Right lobe of liver (tissue), 6 donors: ENCODE measurements around the gene TAS1R3. TPM values are rescaled to one million over a fixed set of nuclear protein-coding genes. Genes with fewer than 3 reads are reported as not detected.

ENCODE experiments used
- ATAC-seq, 4 donors: fragments of 200-7000 bp; cut with Tn5 transposase; one replicate each; pipeline ENCODE4 v1.9.1; 2020; ENCODE audit warnings: mild to moderate bottlenecking in 4 of 4, moderate library complexity in 4 of 4
- DNase-seq, 3 donors: peaks; one replicate each; pipeline ENCODE4 v3.0.0-alpha.2; 2020
- H3K27ac ChIP-seq, 3 donors: fragments of 200-600 bp; one replicate each; pipeline ENCODE4 v1.8.0; 2022
- H3K27me3 ChIP-seq, 2 donors: fragments of 200-600 bp; one replicate each; pipeline ENCODE4 v1.8.0; 2022
- H3K36me3 ChIP-seq, 4 donors: fragments of 200-600 bp; sonication (generic) in 1 of 4; one replicate each; pipeline versions ENCODE4 v1.5.1 to v1.8.0; 2017 to 2022; ENCODE audit warnings: control low read depth in 1 of 4
- H3K4me1 ChIP-seq, 4 donors: fragments of 200-600 bp; sonication (generic) in 1 of 4; one replicate each; pipeline versions ENCODE4 v1.5.1 to v1.8.0; 2017 to 2022; ENCODE audit warnings: control low read depth in 1 of 4
- H3K4me3 ChIP-seq, 3 donors: fragments of 200-600 bp; one replicate each; pipeline ENCODE4 v1.8.0; 2022
- H3K9me3 ChIP-seq, 4 donors: fragments of 200-600 bp; sonication (generic) in 1 of 4; one replicate each; pipeline versions ENCODE4 v1.5.1 to v1.8.0; 2017 to 2022; ENCODE audit warnings: control low read depth in 1 of 4
- CTCF ChIP-seq, 4 donors: fragments of 200-600 bp in 3 of 4; fragments of 450-650 bp in 1 of 4; IDR thresholded peaks; one replicate each; pipeline versions ENCODE4 v1.5.1 to v1.8.0; 2016 to 2022; ENCODE audit warnings: antibody characterized with exemption in 4 of 4, mild to moderate bottlenecking in 2 of 4
- POLR2A ChIP-seq: fragments of 450-650 bp; IDR thresholded peaks from one replicate; pipeline ENCODE4 v1.6.1; 2017; ENCODE audit warnings: antibody characterized with exemption, mild to moderate bottlenecking
- WGBS: methylation state at CpG from one replicate; pipeline ENCODE4 v1.1.6; 2018; ENCODE audit warnings: low coverage, low lambda C conversion rate; ENCODE audit not compliant: insufficient coverage; ENCODE audit errors: missing lambda C conversion rate; 5-methylcytosine and 5-hydroxymethylcytosine counted together
- intact Hi-C, 2 donors: fragments of 100-400 bp; cut with DNase I; formaldehyde crosslinking; loops; one replicate each; pipeline versions ENCODE4 v1.11.2 to v1.14.1; 2022
- total RNA-seq, 6 experiments: library from RNA; depleted of rRNA in 2 of 6; stranded (reverse); fragments of >200 nt in 2 of 6; fragmentation: NEBNext Ultra II Directional in 3 of 6; extraction: Animal tissue kit (Norgen Biotek cat#: 25700) in 3 of 6; gene quantifications; one replicate each; pipeline versions ENCODE4 v1.1.0 to v1.2.4, GENCODE V29; 2016 to 2023
- donor health status: DM: no; HTN: yes; CAD: no.
- donor health status: DM: no; HTN: no; CAD: no.
- donor health status: DM: no; HTN: no; CAD: no.
- donor health status: DM: no; HTN: yes; CAD: no.
- donor health status: DM: no; HTN: yes; CAD: no.

Gene TAS1R3
- total RNA-seq, 6 experiments from 2014 or later: 0.10 to 2.7 (median 0.33) TPM

GRCh38 chr1:1359308-1359663 is 28.2 kb downstream of the TAS1R3 start:
- Histone ChIP-seq H3K4me1 (no peaks in the 10 kb centered on the region), H3K9me3 (no peaks in the 10 kb centered on the region), H3K27me3 (peaks cover 0 to 4% of the 10 kb centered on the region in 2 donors), H3K4me3 (no peak overlapping the region), H3K27ac (no peak overlapping the region), H3K36me3 (no peaks in the 10 kb centered on the region)
- ATAC-seq (no peak), DNase-seq (no peak)
- intact Hi-C loops: no loop called here
- TF ChIP-seq POLR2A: no peak
- no peak for TF ChIP-seq CTCF (IDR thresholded peaks at IDR 0.05)
- WGBS: 48% methylated on average over 4 of the region's 6 CpGs

GRCh38 chr1:1359664-1360468 is 28.8 kb downstream of the TAS1R3 start:
- ATAC-seq (no peak), DNase-seq (no peak)
- H3K4me1 ChIP-seq: no peaks in the 10 kb centered on the region
- H3K36me3 ChIP-seq: no peaks in the 10 kb centered on the region
- no peak overlapping the region for H3K27ac ChIP-seq
- no peak for TF ChIP-seq CTCF (IDR thresholded peaks at IDR 0.05)
- no peak for TF ChIP-seq POLR2A
- no peak overlapping the region for H3K4me3 ChIP-seq
- H3K27me3 ChIP-seq: no peaks in the 10 kb centered on the region
- 53% methylated on average over 6 of the region's 28 CpGs for WGBS
- intact Hi-C loops: no loop called here
- no peaks in the 10 kb centered on the region for H3K9me3 ChIP-seq

GRCh38 chr1:1360506-1361169 is 29.6 kb downstream of the TAS1R3 start:
- 88% methylated on average over 12 of the region's 20 CpGs for whole genome bisulfite sequencing
- DNase-seq (no peak), ATAC-seq (peak in 1 of 4 donors; percentile 11)
- no peaks in the 10 kb centered on the region for H3K9me3 ChIP-seq
- intact Hi-C loops: no loop called here
- H3K4me1 ChIP-seq: no peaks in the 10 kb centered on the region
- H3K27ac ChIP-seq: no peak overlapping the region
- no peak overlapping the region for H3K4me3 ChIP-seq
- TF ChIP-seq CTCF (IDR thresholded peaks at IDR 0.05) (no peak), POLR2A (no peak)
- H3K36me3 ChIP-seq: no peaks in the 10 kb centered on the region
- no peaks in the 10 kb centered on the region for H3K27me3 ChIP-seq

- TF ChIP-seq POLR2A (no peak), CTCF (IDR thresholded peaks at IDR 0.05) (no peak)
- peak in 1 of 3 donors; percentile 17 for DNase-seq
- H3K4me1 ChIP-seq: no peaks in the 10 kb centered on the region
These were observed 30.3 kb downstream of the TAS1R3 start for GRCh38 chr1:1361233-1361981.

More at GRCh38 chr1:1361233-1361981, 30.3 kb downstream of the TAS1R3 start:
- no peak for ATAC-seq
- Histone ChIP-seq H3K9me3 (no peaks in the 10 kb centered on the region), H3K36me3 (no peaks in the 10 kb centered on the region), H3K4me3 (no peak overlapping the region), H3K27ac (no peak overlapping the region), H3K27me3 (no peaks in the 10 kb centered on the region)
- whole genome bisulfite sequencing: 63% methylated on average over 15 of the region's 35 CpGs
- intact Hi-C loops: no loop called here
